Measurements from ENCODE around the gene TMEM126B. TPM values are rescaled to one million over a fixed set of nuclear protein-coding genes. Genes with fewer than 3 reads are reported as not detected.
A peak's percentile ranks its signal among the peaks of the same experiment; 100 is the strongest.
"Not testable (repeated sequence)": the region's sequence is repeated elsewhere in the genome, so short reads cannot be mapped to it uniquely, and the experiment has no call there.

The TMEM126B gene
- total RNA-seq, 1 donor = 112 TPM

DNA sequence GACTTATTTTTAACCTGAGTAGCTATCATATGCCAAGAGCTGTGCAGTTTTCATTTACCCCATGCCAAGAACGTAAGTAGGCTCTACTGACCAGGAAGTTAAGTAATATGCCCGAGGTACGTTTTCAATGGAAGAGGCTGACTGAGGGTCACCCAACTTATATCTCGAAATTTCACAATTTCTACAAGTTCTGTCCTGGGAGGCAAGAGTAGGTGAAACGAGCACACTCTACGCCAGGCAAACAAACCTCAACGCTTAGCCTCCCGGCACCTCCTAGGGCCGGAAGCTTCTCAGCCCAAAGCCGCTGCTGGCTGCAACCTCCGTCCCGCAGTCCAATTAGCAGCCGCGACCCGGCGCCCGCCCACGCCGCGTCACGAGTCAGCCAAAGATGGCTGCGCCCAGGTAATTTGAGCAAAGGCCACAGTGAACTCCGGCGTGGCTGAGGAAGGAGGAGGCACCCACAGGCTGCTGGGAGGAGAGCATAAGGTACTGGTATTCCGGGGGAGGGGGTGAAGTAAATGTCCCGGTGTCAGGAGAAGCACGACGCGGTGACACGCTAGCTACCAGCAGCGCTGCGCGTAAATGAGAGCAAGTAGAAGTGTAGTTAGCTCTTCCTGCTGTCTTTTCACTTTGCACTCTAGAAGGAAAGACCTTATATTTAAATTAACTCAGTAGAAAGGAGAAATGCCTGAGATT is 19.4 kb downstream of the TMEM126B start, which contains the start of gene TMEM126A:
TMEM126A (plus strand) TSS at position 364 of the 696 bp plus-strand sequence. CDS start 2,289 bp downstream, outside the sequence.
- TF ChIP-seq, protein P1, sequence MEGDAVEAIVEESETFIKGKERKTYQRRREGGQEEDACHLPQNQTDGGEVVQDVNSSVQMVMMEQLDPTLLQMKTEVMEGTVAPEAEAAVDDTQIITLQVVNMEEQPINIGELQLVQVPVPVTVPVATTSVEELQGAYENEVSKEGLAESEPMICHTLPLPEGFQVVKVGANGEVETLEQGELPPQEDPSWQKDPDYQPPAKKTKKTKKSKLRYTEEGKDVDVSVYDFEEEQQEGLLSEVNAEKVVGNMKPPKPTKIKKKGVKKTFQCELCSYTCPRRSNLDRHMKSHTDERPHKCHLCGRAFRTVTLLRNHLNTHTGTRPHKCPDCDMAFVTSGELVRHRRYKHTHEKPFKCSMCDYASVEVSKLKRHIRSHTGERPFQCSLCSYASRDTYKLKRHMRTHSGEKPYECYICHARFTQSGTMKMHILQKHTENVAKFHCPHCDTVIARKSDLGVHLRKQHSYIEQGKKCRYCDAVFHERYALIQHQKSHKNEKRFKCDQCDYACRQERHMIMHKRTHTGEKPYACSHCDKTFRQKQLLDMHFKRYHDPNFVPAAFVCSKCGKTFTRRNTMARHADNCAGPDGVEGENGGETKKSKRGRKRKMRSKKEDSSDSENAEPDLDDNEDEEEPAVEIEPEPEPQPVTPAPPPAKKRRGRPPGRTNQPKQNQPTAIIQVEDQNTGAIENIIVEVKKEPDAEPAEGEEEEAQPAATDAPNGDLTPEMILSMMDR (IDR thresholded peaks at IDR 0.05; ENCODE audit: insufficient read depth, low read length) = no peak
- H3K4me3 ChIP-seq (ENCODE audit: low read depth, low read length) = peak within 1 kb of the TSS; percentile 89
- peak; percentile 75 for DNase-seq (ENCODE audit: low read depth)

DNA sequence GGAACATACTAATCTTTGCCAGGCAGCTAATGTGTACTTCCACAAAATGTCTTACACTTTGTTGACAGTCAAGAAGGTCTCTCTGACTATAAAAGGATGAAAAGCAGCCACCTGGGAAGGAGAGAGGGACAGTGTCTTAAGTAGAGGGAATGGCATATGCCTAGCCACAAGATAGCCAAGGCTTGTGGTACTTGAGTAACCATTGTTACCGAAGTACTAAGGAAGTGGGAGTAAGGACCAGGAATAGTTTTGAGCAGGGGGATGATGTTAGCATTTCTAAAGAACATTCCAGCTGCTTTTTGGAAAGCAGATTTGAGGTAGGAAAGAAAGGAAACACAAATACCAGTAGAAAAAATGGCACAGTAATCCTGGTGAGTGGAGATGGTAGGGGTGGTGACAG is 22.7 kb downstream of the TMEM126B start:
- H3K4me3 ChIP-seq (ENCODE audit: low read depth, low read length) = no peak overlapping the region
- no peak for DNase-seq (ENCODE audit: low read depth)
- TF ChIP-seq, protein P1 (IDR thresholded peaks at IDR 0.05; ENCODE audit: insufficient read depth, low read length) = no peak

DNA sequence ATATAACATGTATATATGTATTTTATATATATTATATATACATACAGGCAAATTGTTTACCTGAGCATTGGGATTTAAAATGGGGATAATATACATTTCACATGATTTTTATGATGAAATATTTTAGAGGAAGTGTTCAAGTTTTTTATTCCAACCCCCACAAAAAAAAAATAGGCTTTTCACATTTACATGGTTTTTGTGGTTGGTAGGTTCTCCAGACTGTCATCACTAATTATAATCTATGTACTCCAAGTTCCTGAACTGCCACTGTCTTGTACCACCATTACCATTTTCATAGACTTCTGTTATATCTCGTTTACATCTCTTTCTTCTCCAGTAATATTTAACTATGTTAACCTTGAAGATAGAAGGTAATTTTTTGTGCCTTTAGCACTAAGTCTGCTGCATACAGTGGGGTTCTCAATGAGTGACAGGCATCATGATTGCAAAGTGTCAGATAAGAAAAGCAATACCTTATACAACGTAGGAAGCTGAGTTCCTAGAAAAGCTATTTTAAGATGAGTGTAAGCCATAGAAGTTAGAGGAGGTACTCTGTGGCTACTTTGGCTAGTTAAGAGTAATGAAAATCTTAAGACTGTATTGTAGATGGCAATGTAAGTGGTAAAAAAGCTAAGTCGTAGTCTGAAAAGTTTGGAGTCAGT is 24.5 kb downstream of the TMEM126B start:
- TF ChIP-seq, protein P1 (IDR thresholded peaks at IDR 0.05; ENCODE audit: insufficient read depth, low read length) = no peak
- no peak for DNase-seq (ENCODE audit: low read depth)

DNA sequence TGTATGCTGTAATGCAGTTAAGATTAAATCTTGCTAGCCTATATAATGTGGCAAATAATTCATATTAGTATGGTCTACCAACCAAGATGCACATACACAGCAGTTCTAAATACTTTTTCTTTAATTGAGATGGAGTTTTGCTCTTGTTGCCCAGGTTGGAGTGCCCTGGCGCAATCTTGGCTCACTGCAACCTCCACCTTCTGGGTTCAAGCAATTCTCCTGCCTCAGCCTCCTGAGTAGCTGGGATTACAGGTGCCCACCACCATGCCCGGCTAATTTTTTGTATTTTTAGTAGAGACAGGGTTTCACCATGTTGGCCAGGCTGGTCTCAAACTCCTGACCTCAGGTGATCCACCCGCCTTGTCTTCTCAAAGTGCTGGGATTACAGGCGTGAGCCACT is 25.9 kb downstream of the TMEM126B start:
- H3K4me3 ChIP-seq (ENCODE audit: low read depth, low read length); DNase-seq (ENCODE audit: low read depth): not testable (repeated sequence)

More for the DNA sequence above, 24.5 kb downstream of the TMEM126B start:
- no peak overlapping the region for H3K4me3 ChIP-seq (ENCODE audit: low read depth, low read length)

DNA sequence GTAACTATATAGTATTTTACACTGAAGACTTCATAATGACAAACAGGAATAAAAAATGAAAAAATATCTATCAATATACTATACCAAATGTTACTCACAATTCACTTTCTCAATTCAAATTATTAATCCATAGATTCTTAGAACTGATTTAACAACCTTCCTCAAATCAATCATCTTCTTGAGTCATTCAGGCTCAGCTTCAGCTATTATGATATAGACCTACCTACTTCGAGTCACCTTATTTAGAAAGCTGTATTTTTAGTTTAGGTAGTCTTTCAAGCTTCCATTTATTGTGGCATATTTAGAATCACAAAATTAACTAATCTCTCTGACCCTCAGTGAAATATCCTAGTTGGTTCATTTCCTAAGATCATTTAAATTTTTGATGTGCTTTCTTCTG is 28.4 kb downstream of the TMEM126B start:
- TF ChIP-seq, protein P1 (IDR thresholded peaks at IDR 0.05; ENCODE audit: insufficient read depth, low read length) = no peak
- H3K4me3 ChIP-seq (ENCODE audit: low read depth, low read length) = no peak overlapping the region
- DNase-seq (ENCODE audit: low read depth) = no peak

DNA sequence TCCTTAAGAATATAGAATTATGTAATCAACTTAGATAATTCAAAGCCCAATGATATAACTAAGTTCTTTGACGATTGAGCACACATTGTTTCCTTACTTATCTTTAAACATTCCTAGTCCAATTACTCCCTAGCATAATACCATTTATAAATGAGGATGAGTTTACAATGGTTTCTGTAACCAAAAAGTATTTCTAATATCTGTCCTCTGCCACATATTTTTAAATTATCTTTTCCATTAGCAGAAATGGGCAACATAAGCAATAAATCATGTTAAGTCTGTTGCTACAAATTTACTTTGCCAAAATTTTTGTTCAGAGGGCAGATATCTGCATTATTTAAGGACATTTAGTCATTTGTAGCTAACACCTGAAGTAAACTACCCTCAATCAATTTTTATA is 29.8 kb downstream of the TMEM126B start:
- peak; percentile 17 for DNase-seq (ENCODE audit: low read depth)
- no peak overlapping the region for H3K4me3 ChIP-seq (ENCODE audit: low read depth, low read length)
- TF ChIP-seq, protein P1 (IDR thresholded peaks at IDR 0.05; ENCODE audit: insufficient read depth, low read length) = no peak

DNA sequence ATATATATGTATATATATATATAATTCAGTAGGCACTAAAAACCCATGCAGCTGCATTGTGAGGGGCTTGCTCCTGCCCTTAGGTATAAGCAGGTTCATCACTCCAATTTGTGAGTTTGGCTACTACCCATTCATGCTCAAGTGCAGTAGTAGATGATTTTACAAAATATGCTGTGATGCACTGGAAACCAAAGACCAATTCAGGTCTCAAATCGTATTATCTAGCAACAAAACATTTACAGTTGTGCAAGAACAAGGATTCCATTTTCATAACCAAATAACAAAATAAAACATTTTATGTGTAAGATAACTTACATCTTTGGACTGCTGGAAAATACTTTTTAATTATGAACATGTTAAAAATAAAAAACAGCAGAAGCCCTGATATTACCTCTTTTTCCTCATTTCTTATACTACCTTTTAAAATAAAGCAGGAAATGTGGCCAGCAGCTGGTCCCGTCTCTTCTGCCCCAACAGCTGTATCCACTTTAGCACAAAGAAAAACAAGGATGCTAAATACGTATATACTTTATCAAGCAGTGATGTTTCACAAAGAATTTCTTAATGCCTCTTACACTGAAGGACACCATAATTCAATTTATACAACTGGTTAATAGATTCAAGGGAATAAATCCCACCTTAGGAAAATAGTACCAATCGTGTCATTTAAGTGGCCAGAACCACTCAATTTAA is 33.7 kb downstream of the TMEM126B start:
- peak; percentile 37 for DNase-seq (ENCODE audit: low read depth)
- TF ChIP-seq, protein P1 (IDR thresholded peaks at IDR 0.05; ENCODE audit: insufficient read depth, low read length) = no peak
- H3K4me3 ChIP-seq (ENCODE audit: low read depth, low read length) = peak overlapping the region; percentile 93

All from fibroblast of the aortic adventitia (primary cell).